NCI-H1092 (cell line): ENCODE data around the gene CDCP1.
"Not testable (repeated sequence)": the region's sequence is repeated elsewhere in the genome, so short reads cannot be mapped to it uniquely, and the experiment has no call there.

Experiments used
- DNase-seq: peaks from one replicate; lab custom pipeline; 2025; lab: John Stamatoyannopoulos, UW

The CDCP1 gene

DNA sequence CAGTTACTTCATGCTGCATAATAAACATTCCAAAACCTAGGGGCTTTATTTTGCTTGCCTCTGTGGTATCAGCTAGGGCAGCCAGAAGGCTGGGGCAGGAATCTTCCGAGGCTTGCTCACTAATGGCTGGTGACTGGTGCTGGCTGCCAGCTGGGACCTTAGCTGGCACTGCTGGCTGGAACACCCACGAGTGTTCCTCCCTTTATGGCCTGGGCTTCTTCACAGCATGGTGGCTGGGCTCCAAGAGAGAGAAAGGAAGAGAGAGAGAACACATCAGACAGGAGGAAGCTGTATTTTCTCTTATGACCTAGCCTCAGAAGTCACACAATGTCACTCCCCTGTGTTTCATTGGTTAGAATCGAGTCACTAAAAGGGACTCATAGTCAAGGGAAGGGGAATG is 23.9 kb upstream of the CDCP1 start:
- DNase-seq, result no peak

DNA sequence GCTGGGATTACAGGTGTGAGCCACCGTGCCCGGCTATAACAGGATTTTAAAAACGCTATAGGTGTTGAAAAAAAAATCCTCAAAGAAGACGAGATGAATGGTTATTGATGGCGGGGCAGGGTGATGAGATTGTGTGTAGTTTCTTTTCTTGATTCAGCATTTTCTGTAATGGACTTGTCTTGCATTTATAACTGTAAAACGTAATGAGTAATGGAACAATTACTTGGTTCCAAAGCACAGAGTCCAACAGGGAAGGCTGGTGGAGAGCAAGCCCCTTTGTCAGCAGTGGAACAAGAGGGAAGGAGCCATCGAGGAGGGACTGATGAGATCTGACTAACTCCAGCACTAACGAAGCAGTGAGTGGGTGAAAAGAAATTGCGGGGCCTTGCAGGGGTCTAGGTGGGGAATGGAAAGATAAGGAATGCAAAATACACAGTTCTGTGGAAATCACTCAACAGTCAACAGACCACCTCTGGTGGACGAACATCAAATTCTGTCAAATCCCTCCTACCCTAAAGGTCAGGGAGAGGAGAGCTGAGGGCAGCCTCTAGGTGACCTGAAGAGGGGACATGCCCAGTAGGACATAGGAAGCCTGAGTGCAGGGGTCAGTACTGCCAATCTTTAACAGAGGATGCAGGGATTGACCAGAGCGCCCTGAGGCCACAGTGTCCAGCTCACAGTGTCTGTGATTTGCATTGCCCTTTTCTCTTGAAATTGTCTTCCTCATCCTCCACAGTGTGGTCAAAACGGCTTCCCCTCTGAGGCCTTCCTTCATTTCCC is 23.1 kb upstream of the CDCP1 start:
- DNase-seq, result no peak

DNA sequence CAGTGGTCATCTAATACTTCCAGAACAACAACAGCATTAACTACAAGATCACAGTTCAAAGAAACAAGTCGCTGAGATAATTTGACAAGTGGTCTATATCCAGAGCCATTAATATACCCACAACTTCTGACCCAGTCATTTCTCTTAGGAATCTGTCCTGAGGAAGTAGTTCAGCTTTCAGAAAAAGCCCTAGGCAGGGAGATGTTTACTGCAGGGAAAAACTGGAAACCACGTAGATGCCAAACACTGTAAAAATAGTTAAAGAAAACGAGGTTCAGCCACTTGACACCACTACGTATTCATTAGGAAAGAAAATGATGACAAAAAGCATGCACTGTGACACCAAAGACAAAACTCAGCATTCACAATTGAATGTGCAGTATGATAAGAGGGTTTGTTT is 22.3 kb upstream of the CDCP1 start:
- no peak for DNase-seq

DNA sequence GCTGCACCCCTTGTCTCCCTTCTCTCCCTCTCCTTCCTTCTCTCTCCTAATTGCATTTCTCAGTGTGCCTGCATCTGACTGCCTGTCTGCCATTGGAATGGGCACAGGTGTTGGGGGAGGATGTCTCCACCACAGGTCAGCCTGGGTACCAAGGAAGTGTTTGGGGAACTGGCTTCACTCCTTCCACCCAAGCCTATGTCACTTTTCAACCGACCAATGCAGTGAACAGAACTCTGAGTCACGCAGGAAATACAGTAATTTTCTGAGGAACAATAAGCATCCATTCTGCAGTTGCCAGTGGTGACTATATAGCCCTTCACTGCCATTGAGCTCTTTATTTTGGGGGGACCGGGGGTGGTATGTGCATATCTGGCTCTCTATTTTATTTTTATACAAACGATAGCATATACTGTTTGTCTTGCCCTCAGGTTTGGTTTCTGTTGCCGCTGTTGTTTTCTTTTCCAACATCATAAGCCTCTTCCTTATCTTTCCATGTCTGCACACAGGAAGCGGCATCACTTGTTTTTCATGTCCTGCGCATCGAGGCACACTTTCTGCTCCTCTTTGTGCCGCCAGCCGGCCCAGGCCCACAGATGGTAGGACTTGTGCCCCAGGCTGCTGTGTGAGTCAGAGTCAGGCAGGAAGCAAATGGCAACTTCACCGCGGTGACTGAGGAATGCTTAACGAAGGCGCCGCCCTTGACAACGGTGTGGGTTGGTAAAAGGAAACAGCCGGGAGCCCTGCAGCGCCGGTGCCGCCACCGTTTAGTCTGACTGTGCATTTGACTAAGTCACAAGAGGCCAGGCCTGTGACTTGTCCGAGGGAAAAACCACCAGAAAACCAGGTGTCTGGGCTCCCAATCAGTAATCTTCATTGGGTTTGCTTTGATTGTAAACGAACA is 21.1 kb upstream of the CDCP1 start:
- DNase-seq, result peak; percentile 21

DNA sequence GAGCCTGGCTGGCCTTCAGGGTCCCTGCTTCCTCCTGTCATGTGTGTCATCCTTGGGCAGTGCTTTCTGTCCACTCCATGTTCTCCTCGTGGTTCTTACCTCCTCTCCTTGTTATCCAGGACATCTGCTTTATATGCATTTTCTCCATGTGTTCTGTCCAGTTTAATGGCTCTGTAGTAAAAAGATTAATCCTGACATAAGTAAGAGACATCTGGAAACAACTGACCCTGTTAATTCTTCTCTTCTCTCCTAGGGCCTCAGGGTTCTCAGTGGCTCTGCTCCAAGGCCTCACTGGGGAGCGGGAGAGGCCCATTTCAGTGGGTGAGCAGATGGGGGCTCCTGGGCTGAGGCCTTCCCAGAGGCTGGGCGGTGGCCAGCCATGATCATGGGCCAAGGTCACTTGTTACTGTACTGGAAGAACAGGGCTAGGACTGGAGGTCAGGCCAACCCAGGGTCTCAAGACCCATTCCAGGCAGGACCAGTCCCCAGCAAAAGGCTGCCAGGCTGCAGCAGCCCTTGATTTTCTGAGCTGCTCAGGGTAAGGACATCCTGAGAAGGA is 20.2 kb upstream of the CDCP1 start:
- no peak for DNase-seq

DNA sequence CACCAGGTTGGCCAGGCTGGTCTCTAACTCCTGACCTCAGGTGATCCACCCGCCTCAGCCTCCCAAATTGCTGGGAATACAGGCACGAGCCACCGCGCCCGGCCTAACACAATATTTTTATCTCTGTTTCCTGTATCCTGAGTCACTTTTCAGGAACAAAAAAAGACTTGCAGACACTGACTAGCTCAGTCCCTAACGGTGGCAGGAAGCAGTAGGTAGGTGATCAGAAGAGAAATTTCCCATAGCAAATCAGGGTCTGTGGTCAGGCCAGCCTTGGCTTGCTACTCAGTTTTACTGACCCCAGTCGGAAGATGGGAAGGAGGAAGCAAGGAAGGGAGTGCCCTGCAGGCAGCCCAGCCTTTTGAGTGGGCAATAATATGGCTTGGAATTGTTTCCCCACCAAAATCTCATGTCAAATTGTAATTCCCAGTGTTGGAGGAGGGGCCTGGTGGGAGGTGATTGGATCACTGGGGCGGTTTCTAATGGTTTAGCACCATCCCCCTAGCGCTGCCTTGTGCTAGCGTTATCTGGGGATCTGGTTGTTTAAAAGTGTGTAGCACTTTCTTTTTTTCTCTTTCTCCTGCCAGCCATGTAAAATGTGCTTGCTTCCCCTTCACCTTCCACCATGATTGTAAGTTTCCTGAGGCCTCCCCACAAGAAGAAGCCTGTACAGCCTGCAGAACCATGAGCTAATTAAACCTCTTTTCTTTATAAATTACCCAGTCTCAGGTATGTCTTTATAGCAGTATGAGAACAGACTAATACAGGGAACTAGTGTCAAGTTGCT is 19.5 kb upstream of the CDCP1 start:
- no peak for DNase-seq

DNA sequence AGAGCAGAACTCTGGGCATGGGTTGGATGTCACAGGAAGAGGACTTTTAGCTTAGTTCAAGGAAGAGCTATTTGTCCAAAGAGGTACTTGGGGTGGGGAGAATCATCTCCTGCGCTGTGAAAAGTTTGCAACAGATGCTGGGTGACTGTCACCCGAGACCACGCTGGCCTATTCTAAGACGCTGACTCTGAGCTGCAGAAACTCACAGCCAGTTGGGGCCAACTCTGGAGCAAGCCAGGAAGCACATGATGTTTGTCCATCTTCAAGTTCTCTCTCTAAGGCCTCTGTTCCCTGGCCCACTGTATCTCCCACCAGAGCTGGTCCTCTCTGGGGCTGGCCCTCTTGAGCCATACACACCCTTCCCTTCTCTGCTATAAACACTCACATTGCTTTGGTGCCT is 17.9 kb upstream of the CDCP1 start:
- DNase-seq, result no peak

DNA sequence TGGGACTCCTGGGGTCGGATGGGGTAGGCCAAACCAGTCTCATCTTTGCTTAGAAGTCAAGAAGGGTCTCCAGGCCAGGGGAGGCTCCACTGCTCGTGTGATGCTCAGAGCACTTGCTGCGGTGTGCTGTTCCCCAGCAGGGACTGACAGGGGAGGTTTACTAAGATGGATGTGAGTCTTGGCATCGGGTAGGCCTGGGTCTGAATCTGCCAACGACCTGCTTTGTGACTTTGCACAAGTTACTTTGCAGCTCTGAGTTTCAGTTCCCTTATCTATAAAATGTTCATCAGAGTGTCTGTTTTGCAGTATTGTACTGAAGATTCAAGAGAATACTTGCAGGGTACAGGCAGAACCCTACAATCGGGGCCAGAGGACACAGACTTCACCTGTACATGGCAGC is 17.3 kb upstream of the CDCP1 start:
- no peak for DNase-seq

DNA sequence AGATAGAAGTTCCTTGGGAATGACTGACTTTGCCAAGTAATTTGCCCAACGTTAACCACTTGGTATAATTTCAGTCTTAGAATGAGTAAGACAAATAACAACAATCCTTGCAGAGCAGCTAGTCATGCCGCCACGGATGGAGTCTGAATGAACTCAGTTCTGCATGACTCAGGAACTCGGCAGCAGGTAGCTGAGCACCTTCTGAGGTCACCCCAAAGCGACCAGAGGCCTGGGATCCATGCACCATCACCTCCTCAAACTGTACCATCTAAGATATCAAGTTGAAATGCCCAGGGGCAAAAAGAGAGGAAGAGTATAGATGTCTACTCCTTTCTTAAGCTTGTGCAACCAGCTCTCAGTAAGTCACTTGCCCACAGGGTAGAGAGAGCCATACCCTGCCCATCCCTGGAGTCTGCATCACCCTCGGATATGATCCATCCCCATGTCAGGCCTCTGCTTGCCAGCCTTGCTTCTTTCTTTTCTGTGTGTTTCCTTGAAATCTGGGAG is 8.5 kb upstream of the CDCP1 start:
- DNase-seq, result no peak

DNA sequence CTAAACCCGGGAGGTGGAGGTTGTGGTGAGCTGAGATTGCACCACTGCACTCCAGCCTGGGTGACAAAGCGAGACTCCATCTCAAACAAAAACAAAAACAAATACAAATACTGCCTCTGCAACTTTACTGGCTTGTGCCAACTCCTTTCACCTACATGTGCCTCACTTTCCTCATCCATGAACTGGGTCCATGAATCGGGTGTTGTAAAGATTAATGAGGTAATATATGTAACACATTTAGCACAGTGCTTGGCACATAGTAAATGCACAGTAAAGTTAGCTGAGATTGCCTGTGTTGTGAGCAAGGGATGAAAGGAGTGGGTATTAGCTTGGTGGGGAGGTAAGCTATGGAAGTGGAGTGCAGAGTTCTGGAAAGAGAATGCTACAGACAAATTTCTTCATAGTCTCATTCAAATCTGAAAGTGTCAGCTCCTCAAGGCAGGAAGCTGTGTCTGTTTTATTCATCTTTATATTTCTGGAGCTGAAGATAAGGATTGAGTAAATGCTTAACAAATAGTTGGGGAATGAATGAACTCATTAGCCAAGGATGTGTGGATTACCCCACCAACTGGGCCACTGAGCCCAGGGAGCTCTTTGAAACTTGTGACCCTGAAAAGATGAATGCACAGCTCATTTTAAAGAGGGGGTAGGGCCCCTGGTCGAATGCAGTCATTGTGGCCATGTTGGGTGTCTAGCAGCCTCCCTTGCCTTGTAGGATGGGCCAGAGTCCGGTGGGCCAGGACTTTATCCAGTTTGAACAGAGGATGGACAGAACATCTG is 7.7 kb upstream of the CDCP1 start:
- DNase-seq, result no peak

DNA sequence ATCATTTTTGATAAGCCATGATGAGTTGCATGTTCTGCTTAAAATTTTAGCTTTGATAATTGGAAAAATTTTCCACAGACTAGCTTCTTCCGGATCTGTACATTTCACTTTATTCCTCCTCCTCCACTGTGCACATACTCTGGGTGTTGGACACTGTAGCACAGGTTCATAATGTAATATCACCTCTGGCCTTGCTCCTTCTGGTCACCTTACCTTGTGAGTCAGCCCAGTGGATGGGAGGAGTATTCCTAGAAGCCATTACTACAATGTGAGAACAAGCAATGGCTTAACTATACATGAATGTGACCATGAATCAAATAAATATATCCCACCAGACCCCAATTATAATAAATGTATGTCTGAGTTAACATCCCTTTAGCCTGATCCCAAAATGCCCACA is 6.1 kb upstream of the CDCP1 start:
- DNase-seq, result no peak

DNA sequence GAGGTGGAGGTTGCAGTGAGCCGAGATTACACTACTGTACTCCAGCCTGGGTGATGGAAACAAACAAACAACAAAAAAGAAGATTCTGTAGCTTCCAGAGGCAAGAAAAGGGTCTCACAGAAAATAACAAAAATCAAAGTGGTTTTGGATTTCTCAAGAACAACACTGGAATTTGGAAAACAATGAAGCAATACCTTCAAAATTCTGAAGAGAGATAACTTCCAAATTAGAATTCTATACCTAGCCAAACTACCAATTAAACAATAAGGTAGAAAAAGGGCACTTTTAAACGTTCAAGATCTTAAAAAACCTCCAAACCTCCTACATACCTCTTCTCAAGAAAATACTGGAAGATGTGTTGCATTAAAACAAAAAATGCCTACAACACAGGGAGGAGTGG is 4.9 kb upstream of the CDCP1 start:
- DNase-seq, result no peak

DNA sequence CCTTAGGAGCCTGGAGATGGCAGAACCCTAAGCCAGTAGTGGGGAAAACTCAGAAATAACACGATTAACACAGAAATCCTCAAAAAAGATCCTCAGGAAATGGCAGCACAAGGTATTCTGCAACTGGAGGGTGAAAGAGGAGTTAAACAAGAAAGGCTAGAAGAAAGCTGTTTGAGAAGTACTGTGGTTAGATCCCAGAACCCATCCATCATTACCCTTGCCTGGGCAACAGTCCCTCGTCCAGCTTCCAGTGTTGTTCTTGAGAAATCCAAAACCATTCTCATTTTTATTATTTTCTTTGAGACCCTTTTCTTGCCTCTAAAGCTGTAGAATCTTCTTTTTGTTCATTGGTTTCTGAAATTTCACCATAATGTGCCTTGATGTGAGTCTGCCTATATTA is 2.7 kb upstream of the CDCP1 start:
- DNase-seq, result no peak

DNA sequence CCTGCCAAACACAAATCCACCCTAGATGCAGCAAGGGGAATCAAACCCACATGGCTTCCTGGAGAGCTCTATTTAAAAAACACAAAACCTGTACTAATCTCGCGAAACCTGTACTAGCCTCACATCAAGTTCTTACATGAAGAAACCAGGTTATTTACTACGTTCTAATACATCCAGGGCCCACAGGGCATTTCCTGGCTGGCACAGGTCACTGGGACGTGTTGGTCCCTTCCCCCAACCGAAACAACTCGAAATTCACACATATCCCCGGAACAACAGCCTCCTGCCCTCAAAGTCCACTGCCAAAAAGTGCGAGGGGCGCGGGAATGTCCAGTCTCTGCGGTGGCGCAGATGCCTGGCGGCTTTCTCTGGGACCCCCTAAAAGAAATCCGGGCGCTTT is 955 bp downstream of the CDCP1 start:
- no peak for DNase-seq

DNA sequence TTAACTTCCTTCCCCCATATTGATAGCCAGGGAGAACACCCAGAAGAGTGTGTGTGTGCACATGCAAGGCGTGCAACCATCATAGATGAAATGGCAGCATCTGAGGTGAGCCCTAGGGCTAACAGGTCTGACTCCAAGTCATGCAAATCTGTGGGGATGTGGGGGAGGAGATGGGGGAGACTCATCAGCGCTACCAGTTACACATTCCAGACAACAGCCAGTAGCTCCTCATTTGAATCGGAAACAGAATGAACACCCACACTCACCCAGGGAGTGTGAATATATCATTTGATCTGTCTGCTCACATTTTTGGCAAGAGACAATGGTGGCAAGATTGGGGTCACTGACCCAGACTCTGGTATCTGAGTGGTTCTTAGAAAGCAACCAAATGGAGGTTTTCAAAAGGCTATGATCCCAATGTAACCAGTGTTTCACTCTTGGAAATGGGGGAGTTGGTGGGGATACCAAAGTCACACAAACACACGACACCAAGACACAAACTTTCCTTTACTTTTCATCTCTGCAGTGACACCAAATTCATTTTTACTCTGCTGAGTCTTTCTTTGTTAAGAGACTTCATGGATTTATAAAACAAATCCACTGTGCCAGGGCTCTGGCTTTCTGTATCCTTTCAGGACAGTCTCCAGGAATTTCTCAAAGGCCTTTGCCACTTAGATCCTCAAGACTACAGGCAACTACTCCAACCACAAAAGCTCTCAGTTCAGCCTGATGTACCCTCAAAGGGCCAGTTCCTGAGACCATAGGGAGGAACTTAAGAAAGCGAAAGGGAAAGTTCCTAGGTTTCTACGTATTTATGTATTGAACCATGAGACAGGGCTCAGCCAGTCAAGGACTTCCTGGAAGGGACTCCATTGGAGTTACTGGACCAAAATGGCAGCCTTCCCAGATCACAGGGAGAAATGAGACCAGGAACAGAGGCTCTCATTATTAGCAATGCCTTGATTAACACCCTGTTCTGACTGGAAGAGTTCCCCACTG is 2.2 kb downstream of the CDCP1 start:
- no peak for DNase-seq

DNA sequence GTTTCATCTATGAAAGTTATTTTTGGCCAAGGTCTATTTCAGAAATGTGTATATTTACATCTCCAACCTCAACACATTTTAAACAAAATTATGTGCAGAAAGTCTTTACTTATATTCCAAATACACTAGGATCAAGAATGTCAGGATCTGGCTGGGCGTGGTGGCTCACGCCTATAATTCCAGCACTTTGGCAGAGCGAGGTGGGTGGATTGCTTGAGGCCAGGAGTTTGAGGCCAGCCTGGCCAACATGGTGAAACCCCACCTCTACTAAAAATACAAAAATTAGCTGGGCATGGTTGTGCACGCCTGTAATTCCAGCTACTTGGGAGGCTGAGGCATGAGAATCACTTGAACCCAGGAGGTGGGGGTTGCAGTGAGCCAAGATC is 5.4 kb downstream of the CDCP1 start:
- not testable (repeated sequence) for DNase-seq

DNA sequence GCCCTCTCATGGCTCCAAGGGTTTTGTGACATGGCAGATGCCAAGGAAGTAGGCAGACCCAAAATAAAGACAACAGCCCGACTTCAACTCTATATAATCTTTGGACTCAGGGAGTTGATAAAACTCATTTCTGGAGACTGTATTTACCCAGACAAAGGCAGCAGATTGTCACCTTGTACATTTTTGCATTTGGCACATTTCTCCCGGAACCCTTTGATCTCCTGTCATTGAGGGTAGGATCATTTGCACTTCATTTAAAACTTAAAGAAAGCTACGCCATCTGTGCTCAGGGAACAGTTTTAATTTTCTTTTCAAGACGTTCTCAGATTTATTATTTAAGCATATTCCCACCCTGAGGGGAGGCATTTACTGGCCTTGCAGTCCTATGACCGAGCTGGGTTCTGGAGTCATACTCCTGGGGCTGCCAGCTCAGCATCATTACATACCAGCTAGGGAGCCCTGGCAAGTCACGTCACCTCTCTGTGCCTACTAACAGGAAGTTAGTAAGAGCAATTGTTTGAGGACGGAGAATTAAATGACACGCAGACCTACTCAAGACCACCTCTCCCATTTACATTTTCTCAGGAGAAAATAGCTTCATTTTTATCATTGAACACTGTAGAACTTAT is 5.9 kb downstream of the CDCP1 start:
- DNase-seq, result no peak

DNA sequence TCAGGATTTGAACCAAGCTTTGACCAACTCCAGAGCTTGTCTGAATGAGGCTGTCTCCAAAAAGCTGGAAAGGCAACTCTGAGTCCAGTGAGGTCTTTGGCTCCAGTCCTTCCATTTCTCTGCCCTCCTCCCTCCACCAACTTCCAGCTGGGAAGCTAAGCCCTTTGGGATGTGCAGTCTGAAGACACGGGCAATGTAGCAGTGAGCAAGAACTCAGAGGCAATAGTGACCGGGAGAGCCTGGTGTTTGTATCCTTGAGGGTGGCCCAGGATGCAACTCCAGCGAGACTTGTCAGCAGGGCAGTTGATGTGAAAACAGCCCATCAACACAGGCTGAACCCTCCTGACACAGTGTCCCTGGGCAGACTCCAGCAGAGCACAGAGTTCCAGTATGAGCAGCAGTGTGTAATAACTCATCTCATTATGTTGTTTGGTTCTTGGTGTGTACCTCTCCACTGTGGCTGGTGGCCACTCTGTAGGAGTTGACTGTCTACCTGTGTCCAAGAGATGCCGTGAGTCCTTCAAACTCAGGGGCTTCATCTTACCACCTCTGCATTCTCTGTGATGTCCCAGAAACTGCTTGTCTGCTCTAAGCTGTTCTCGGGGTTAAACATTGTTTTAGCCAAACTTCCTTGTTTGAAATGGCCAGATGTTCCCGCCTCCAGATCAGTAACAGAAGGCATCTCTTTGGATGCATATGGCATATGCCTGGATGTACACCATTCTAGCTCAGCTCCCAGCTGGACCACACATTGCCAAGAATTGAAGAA is 6.6 kb downstream of the CDCP1 start:
- DNase-seq, result no peak

DNA sequence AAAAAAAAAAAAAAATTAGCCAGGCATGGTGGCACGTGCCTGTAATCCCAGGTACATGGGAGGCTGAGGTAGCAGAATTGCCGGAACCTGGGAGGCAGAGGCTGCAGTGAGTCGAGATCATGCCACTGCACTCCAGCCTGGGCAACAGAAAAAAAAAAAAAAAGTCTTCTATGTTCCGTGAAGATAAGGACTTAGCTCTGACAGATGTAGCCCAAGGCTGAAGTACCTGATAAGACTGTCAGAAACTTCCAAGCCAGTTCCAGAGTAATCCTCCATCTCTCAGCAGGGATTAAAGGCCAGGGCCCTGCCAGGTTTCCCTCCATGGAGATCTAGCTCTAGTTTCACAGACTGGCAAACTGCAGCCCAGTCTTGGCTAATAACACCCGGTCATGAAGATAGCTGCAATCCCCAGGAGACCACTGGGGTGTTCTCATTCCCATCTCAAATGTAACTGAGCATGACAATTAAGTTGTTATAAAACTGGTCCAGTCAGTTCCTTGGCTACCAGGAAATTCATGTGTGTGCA is 8.5 kb downstream of the CDCP1 start:
- no peak for DNase-seq
